HepG2 (cell line): ENCODE data around the gene TMEM120A. TPM values are rescaled to one million over a fixed set of nuclear protein-coding genes. Genes with fewer than 3 reads are reported as not detected.
A peak's percentile ranks its signal among the peaks of the same experiment; 100 is the strongest.

Experiments
- ARNTL ChIP-seq: sonication (generic); formaldehyde crosslinking; IDR thresholded peaks from 2 replicates; pipeline ENCODE4 v1.4.0; 2020; ENCODE audit warnings: mild to moderate bottlenecking, missing genetic modification reagents
- E2F1 ChIP-seq: sonication (generic); formaldehyde crosslinking; IDR thresholded peaks from 2 replicates; pipeline ENCODE4 v1.5.0; 2020; ENCODE audit warnings: missing genetic modification reagents
- FOSL1 ChIP-seq: sonication (generic); formaldehyde crosslinking; IDR thresholded peaks from 2 replicates; pipeline ENCODE4 v1.9.0; 2021; ENCODE audit warnings: missing genetic modification reagents, borderline replicate concordance
- GPN1 ChIP-seq: sonication (generic); formaldehyde crosslinking; IDR thresholded peaks from 2 replicates; pipeline ENCODE4 v1.5.1; 2020; ENCODE audit warnings: missing genetic modification reagents, borderline replicate concordance
- HBP1 ChIP-seq: IDR thresholded peaks from 2 replicates; pipeline ENCODE4 v1.6.1; 2016; ENCODE audit warnings: low read depth, control low read depth
- HNRNPUL1 ChIP-seq: fragments of 200-400 bp; formaldehyde crosslinking; IDR thresholded peaks from 2 replicates; pipeline ENCODE4 v1.6.1; 2017; ENCODE audit warnings: low read depth, mild to moderate bottlenecking, low read length, moderate library complexity
- JARID2 ChIP-seq: sonication (generic); formaldehyde crosslinking; IDR thresholded peaks from 2 replicates; pipeline ENCODE4 v1.8.1; 2023; ENCODE audit warnings: missing genetic modification reagents, inconsistent platforms; ENCODE audit not compliant: insufficient replicate concordance
- JUNB ChIP-seq: sonication (generic); formaldehyde crosslinking; IDR thresholded peaks from 2 replicates; pipeline ENCODE4 v1.8.0; 2022; ENCODE audit warnings: missing genetic modification reagents, mild to moderate bottlenecking, borderline replicate concordance
- NFRKB ChIP-seq: fragments of 450-650 bp; IDR thresholded peaks from 2 replicates; pipeline ENCODE4 v1.6.1; 2017
- SCMH1 ChIP-seq: sonication (generic); formaldehyde crosslinking; IDR thresholded peaks from 2 replicates; pipeline ENCODE4 v1.9.0; 2021; ENCODE audit warnings: missing genetic modification reagents, mild to moderate bottlenecking, borderline replicate concordance
- ZMYM4 ChIP-seq: sonication (generic); formaldehyde crosslinking; IDR thresholded peaks from 2 replicates; pipeline ENCODE4 v1.8.1; 2023; ENCODE audit warnings: mild to moderate bottlenecking, missing genetic modification reagents
- ZNF260 ChIP-seq: sonication (generic); formaldehyde crosslinking; IDR thresholded peaks from 2 replicates; pipeline ENCODE4 v1.4.0; 2020; ENCODE audit warnings: missing genetic modification reagents, low read depth, mild to moderate bottlenecking, borderline replicate concordance
- ZNF317 ChIP-seq: sonication (generic); formaldehyde crosslinking; IDR thresholded peaks from 2 replicates; pipeline ENCODE4 v1.5.0; 2020; ENCODE audit warnings: mild to moderate bottlenecking, missing genetic modification reagents
- ZNF33B ChIP-seq: sonication (generic); formaldehyde crosslinking; IDR thresholded peaks from 2 replicates; pipeline ENCODE4 v1.5.1; 2020; ENCODE audit warnings: mild to moderate bottlenecking, missing genetic modification reagents
- ZNF737 ChIP-seq: sonication (generic); formaldehyde crosslinking; IDR thresholded peaks from 2 replicates; pipeline ENCODE4 v1.5.0; 2020; ENCODE audit warnings: missing genetic modification reagents, mild to moderate bottlenecking, borderline replicate concordance
- ZSCAN20 ChIP-seq: sonication (generic); formaldehyde crosslinking; IDR thresholded peaks from 2 replicates; pipeline ENCODE4 v1.4.0; 2020; ENCODE audit warnings: missing genetic modification reagents, mild to moderate bottlenecking, borderline replicate concordance
- polyA plus RNA-seq, 8 experiments: library from polyadenylated mRNA; depleted of rRNA in 3 of 8; stranded (reverse) in 7 of 8; unstranded in 1 of 8; fragments of >200 nt; fragmentation: Illumina TruSeq in 4 of 8; extraction: Trizol in 4 of 8; gene quantifications; 2 replicates each; pipeline versions ENCODE4 v1.2.1 to v1.2.3, GENCODE V29; 2011 to 2016; ENCODE audit warnings: low read depth in 4 of 8, missing spikeins in 1 of 8, mixed read lengths in 1 of 8; ENCODE audit not compliant: insufficient read depth in 1 of 8
- total RNA-seq, 5 experiments: library from RNA; depleted of rRNA; stranded (reverse); fragments of >200 nt; fragmentation: Illumina TruSeq; extraction: Trizol; gene quantifications; 2 replicates each; pipeline ENCODE4 v1.2.3, GENCODE V29; 2016; ENCODE audit warnings: low read depth in 1 of 5
- TF ChIP-seq, protein P1 (sequence below): sonication (generic); formaldehyde crosslinking; IDR thresholded peaks from 2 replicates; pipeline ENCODE4 v1.4.0; 2020; ENCODE audit warnings: missing genetic modification reagents, borderline replicate concordance
- TF ChIP-seq, protein P2 (sequence below), 2 experiments: IDR thresholded peaks; 2 replicates each; pipeline ENCODE4 v1.6.1; 2011 to 2012; ENCODE audit warnings: low read length in 2 of 2, borderline replicate concordance in 1 of 2, low read depth in 1 of 2, mild to moderate bottlenecking in 1 of 2, moderate library complexity in 1 of 2
- TF ChIP-seq, protein P3 (sequence below): sonication (generic); formaldehyde crosslinking; IDR thresholded peaks from 2 replicates; pipeline ENCODE4 v1.4.0; 2020; ENCODE audit warnings: missing genetic modification reagents

The TMEM120A gene
- total and polyA plus RNA-seq, 2 of the 13 experiments (the other 11 are each of a cell fraction or from before 2014, with no cell fraction given): 40.3 to 102 TPM

DNA sequence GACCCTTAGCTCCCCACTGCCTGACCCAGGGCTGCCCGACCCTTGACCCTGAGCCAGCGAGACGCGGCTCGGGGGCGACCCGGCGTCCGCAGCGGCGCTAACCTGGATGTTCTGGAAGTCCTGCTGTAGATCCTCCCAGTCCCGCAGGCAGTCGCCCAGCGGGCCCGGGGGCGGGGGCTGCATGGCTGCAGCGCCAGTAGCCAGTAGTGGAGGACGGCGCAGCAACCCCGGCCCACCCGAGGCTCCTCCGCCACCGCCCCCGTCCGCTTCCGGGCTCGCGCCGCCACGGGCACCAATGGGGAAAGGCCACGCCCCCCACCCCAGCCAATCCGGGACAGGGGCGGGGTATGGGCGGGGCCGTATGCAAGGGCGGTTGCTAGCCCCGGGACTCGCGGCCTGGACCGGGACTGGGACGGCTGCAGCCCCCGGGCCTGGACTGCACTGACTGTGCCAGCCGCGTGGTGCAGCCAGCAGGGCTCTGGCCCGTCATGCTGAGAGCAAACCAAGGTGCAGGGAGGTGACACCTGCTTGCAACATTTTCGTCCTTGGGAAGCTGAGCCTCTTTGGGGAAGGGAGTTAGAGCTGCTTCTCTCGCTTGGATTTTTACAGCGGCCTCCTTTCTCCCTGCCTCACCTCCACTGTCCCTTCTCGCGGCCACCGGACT, at the start of gene TMEM120A (continued):
- TF ChIP-seq, protein P1, sequence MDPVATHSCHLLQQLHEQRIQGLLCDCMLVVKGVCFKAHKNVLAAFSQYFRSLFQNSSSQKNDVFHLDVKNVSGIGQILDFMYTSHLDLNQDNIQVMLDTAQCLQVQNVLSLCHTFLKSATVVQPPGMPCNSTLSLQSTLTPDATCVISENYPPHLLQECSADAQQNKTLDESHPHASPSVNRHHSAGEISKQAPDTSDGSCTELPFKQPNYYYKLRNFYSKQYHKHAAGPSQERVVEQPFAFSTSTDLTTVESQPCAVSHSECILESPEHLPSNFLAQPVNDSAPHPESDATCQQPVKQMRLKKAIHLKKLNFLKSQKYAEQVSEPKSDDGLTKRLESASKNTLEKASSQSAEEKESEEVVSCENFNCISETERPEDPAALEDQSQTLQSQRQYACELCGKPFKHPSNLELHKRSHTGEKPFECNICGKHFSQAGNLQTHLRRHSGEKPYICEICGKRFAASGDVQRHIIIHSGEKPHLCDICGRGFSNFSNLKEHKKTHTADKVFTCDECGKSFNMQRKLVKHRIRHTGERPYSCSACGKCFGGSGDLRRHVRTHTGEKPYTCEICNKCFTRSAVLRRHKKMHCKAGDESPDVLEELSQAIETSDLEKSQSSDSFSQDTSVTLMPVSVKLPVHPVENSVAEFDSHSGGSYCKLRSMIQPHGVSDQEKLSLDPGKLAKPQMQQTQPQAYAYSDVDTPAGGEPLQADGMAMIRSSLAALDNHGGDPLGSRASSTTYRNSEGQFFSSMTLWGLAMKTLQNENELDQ (CRISPR knock-in tag): no peak; the same call in 1 of the 2 replicates
- TF ChIP-seq, protein P2, sequence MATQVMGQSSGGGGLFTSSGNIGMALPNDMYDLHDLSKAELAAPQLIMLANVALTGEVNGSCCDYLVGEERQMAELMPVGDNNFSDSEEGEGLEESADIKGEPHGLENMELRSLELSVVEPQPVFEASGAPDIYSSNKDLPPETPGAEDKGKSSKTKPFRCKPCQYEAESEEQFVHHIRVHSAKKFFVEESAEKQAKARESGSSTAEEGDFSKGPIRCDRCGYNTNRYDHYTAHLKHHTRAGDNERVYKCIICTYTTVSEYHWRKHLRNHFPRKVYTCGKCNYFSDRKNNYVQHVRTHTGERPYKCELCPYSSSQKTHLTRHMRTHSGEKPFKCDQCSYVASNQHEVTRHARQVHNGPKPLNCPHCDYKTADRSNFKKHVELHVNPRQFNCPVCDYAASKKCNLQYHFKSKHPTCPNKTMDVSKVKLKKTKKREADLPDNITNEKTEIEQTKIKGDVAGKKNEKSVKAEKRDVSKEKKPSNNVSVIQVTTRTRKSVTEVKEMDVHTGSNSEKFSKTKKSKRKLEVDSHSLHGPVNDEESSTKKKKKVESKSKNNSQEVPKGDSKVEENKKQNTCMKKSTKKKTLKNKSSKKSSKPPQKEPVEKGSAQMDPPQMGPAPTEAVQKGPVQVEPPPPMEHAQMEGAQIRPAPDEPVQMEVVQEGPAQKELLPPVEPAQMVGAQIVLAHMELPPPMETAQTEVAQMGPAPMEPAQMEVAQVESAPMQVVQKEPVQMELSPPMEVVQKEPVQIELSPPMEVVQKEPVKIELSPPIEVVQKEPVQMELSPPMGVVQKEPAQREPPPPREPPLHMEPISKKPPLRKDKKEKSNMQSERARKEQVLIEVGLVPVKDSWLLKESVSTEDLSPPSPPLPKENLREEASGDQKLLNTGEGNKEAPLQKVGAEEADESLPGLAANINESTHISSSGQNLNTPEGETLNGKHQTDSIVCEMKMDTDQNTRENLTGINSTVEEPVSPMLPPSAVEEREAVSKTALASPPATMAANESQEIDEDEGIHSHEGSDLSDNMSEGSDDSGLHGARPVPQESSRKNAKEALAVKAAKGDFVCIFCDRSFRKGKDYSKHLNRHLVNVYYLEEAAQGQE (IDR thresholded peaks at IDR 0.05; ENCODE audit: borderline replicate concordance in 1 of 2, low read depth in 1 of 2, low read length in 2 of 2): peak in 1 of 2 experiments; percentile 26; a peak in 1 of 4 replicates
- no peak for TF ChIP-seq HNRNPUL1
- TF ChIP-seq ZNF737: no peak
- peak; percentile 13; the same call in 1 of the 2 replicates for TF ChIP-seq HBP1 (CRISPR knock-in tag)
- TF ChIP-seq SCMH1 (CRISPR knock-in tag): no peak
- 0 out of 2 replicates have a peak, but pooled peaks have one; percentile 38 for TF ChIP-seq ZNF33B (CRISPR knock-in tag)
- TF ChIP-seq ZNF260 (CRISPR knock-in tag): no peak
- TF ChIP-seq ZSCAN20: no peak
- TF ChIP-seq, protein P3, sequence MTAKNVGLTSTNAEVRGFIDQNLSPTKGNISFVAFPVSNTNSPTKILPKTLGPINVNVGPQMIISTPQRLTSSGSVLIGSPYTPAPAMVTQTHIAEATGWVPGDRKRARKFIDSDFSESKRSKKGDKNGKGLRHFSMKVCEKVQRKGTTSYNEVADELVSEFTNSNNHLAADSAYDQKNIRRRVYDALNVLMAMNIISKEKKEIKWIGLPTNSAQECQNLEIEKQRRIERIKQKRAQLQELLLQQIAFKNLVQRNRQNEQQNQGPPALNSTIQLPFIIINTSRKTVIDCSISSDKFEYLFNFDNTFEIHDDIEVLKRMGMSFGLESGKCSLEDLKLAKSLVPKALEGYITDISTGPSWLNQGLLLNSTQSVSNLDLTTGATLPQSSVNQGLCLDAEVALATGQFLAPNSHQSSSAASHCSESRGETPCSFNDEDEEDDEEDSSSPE: peak; percentile 84
- TF ChIP-seq JUNB (CRISPR knock-in tag): no peak
- TF ChIP-seq GPN1 (CRISPR knock-in tag): no peak
- peak; percentile 83 for TF ChIP-seq ZMYM4 (CRISPR knock-in tag)
- TF ChIP-seq NFRKB: no peak
- TF ChIP-seq FOSL1 (CRISPR knock-in tag): no peak
- peak; percentile 29; the same call in 1 of the 2 replicates for TF ChIP-seq E2F1 (CRISPR knock-in tag)
- TF ChIP-seq ARNTL (CRISPR knock-in tag): peak; percentile 44; the same call in 1 of the 2 replicates
- 0 out of 2 replicates have a peak, but pooled peaks have one; percentile 24 for TF ChIP-seq ZNF317
- no peak for TF ChIP-seq JARID2 (CRISPR knock-in tag)
